Natural killer cell (primary cell): ENCODE results near the gene DTNB. TPM values are rescaled to one million over a fixed set of nuclear protein-coding genes. Genes with fewer than 3 reads are reported as not detected.

Experiments
- ATAC-seq, 3 donors: fragments of 150-1000 bp in 2 of 3; fragments of 200-7000 bp in 1 of 3; cut with Tn5 transposase; 1 replicate in 1 of 3; 2 replicates in 2 of 3; pipeline ENCODE4 v1.10.0; 2021; ENCODE audit warnings: mild to moderate bottlenecking in 2 of 3, moderate library complexity in 2 of 3
- DNase-seq, 2 donors: peaks; one replicate each; pipeline versions ENCODE4 v3.0.0 to v3.0.0-alpha.2; 2013 to 2021; ENCODE audit warnings: mixed read lengths in 1 of 2
- H3K27ac ChIP-seq: one replicate; pipeline ENCODE4 v1.5.1; 2013; ENCODE audit warnings: mild to moderate bottlenecking, low read length
- H3K27me3 ChIP-seq: one replicate; pipeline ENCODE4 v1.6.1; 2013; ENCODE audit warnings: low read length; ENCODE audit not compliant: control insufficient read depth, insufficient read depth
- H3K36me3 ChIP-seq: one replicate; pipeline ENCODE4 v1.6.1; 2013; ENCODE audit warnings: low read length; ENCODE audit not compliant: control insufficient read depth, insufficient read depth
- H3K4me1 ChIP-seq: one replicate; pipeline ENCODE4 v1.6.1; 2013; ENCODE audit warnings: low read length; ENCODE audit not compliant: control insufficient read depth, insufficient read depth
- H3K4me3 ChIP-seq: one replicate; pipeline ENCODE4 v1.5.1; 2013; ENCODE audit warnings: low read length
- H3K9me3 ChIP-seq: one replicate; pipeline ENCODE4 v1.6.1; 2013; ENCODE audit warnings: low read length; ENCODE audit not compliant: control insufficient read depth, insufficient read depth
- H3K27ac Mint-ChIP-seq, 2 donors: one replicate each; pipeline ENCODE4 v1.8.0; 2022; ENCODE audit warnings: mild to moderate bottlenecking in 2 of 2, mixed read lengths in 2 of 2, moderate library complexity in 1 of 2
- H3K27me3 Mint-ChIP-seq, 2 donors: one replicate each; pipeline ENCODE4 v1.8.0; 2022; ENCODE audit warnings: low read depth in 2 of 2, mixed read lengths in 2 of 2
- H3K36me3 Mint-ChIP-seq: one replicate; pipeline ENCODE4 v1.8.0; 2022; ENCODE audit warnings: mixed read lengths
- H3K4me1 Mint-ChIP-seq, 2 donors: one replicate each; pipeline ENCODE4 v1.8.0; 2022; ENCODE audit warnings: mixed read lengths in 2 of 2
- H3K4me3 Mint-ChIP-seq: one replicate; pipeline ENCODE4 v1.8.0; 2022; ENCODE audit warnings: mild to moderate bottlenecking, moderate library complexity, mixed read lengths
- H3K9me3 Mint-ChIP-seq, 2 donors: one replicate each; pipeline ENCODE4 v1.8.0; 2022; ENCODE audit warnings: mixed read lengths in 2 of 2
- CTCF ChIP-seq: fragments of 200-600 bp; IDR thresholded peaks from one replicate; pipeline ENCODE4 v1.8.0; 2022; ENCODE audit warnings: antibody characterized with exemption
- WGBS: methylation state at CpG from one replicate; pipeline ENCODE4 v1.1.7; 2013; ENCODE audit warnings: missing lambda C conversion rate; ENCODE audit not compliant: insufficient coverage; 5-methylcytosine and 5-hydroxymethylcytosine counted together
- intact Hi-C: fragments of 100-400 bp; cut with micrococcal nuclease; formaldehyde crosslinking; loops from one replicate; pipeline ENCODE4 v1.14.2; 2022
- total RNA-seq, 4 donors: library from RNA; stranded (reverse); fragments of 120-200 nt in 1 of 4; gene quantifications; one replicate each; pipeline versions ENCODE4 v1.2.3 to v1.2.4, GENCODE V29; 2013 to 2022

DTNB gene
- total RNA-seq, 3 donors from 2014 or later (not counting 1 experiment from before 2014, with no cell fraction given): 20.8 to 33.7 (median 23.6) TPM

- Histone ChIP-seq H3K27me3 (no peaks in the 10 kb centered on the region), H3K4me1 (no peaks in the 10 kb centered on the region), H3K9me3 (no peaks in the 10 kb centered on the region), H3K36me3 (peaks cover 11% of the 10 kb centered on the region), H3K27ac (no peak overlapping the region), H3K4me3 (no peak overlapping the region)
- no peak overlapping the region for H3K4me3 Mint-ChIP-seq
- peaks cover 7% of the 10 kb centered on the region for H3K36me3 Mint-ChIP-seq
- H3K4me1 Mint-ChIP-seq: no peaks in the 10 kb centered on the region
- no peak overlapping the region for H3K27ac Mint-ChIP-seq
- H3K27me3 Mint-ChIP-seq: no peaks in the 10 kb centered on the region
- TF ChIP-seq CTCF: no peak
- DNase-seq (no peak), ATAC-seq (no peak)
- intact Hi-C loops: no loop called here
- WGBS: 96% methylated on average over 3 of the region's 3 CpGs
- no peaks in the 10 kb centered on the region for H3K9me3 Mint-ChIP-seq
These were observed 50.0 kb downstream of the DTNB start for GRCh38 chr2:25623361-25623760.

GRCh38 chr2:25620711-25621110, 52.7 kb downstream of the DTNB start:
- no peak for DNase-seq
- Mint-ChIP-seq H3K36me3 (no peaks in the 10 kb centered on the region), H3K27me3 (no peaks in the 10 kb centered on the region), H3K27ac (no peak overlapping the region), H3K4me1 (no peaks in the 10 kb centered on the region), H3K4me3 (no peak overlapping the region), H3K9me3 (no peaks in the 10 kb centered on the region)
- ATAC-seq: no peak
- Histone ChIP-seq H3K4me1 (no peaks in the 10 kb centered on the region), H3K36me3 (peaks cover 6% of the 10 kb centered on the region), H3K4me3 (no peak overlapping the region), H3K27me3 (no peaks in the 10 kb centered on the region), H3K27ac (no peak overlapping the region), H3K9me3 (no peaks in the 10 kb centered on the region)
- no peak for TF ChIP-seq CTCF
- 100% methylated on average over 3 of the region's 4 CpGs for WGBS
- intact Hi-C loops: no loop called here

- Mint-ChIP-seq H3K27ac (no peak overlapping the region), H3K9me3 (no peaks in the 10 kb centered on the region), H3K4me1 (no peaks in the 10 kb centered on the region), H3K4me3 (no peak overlapping the region), H3K27me3 (no peaks in the 10 kb centered on the region), H3K36me3 (no peaks in the 10 kb centered on the region)
- 77% methylated on average over 4 of the region's 5 CpGs for WGBS
- no peaks in the 10 kb centered on the region for H3K4me1 ChIP-seq
- ATAC-seq (no peak), DNase-seq (no peak)
- no peak overlapping the region for H3K4me3 ChIP-seq
- H3K36me3 ChIP-seq: peaks cover 6% of the 10 kb centered on the region
- intact Hi-C loops: no loop called here
- no peaks in the 10 kb centered on the region for H3K9me3 ChIP-seq
- no peak overlapping the region for H3K27ac ChIP-seq
- H3K27me3 ChIP-seq: no peaks in the 10 kb centered on the region
- TF ChIP-seq CTCF: no peak
These were observed 53.3 kb downstream of the DTNB start for GRCh38 chr2:25620077-25620476.

- Histone ChIP-seq H3K9me3 (no peaks in the 10 kb centered on the region), H3K36me3 (peaks cover 2% of the 10 kb centered on the region), H3K27me3 (no peaks in the 10 kb centered on the region), H3K4me1 (no peaks in the 10 kb centered on the region), H3K4me3 (no peak overlapping the region), H3K27ac (no peak overlapping the region)
- intact Hi-C loops: no loop called here
- TF ChIP-seq CTCF: no peak
- Mint-ChIP-seq H3K4me1 (no peaks in the 10 kb centered on the region), H3K27me3 (no peaks in the 10 kb centered on the region), H3K36me3 (no peaks in the 10 kb centered on the region), H3K27ac (no peak overlapping the region), H3K4me3 (no peak overlapping the region), H3K9me3 (no peaks in the 10 kb centered on the region)
- DNase-seq (no peak), ATAC-seq (no peak)
- 91% methylated on average over 4 of the region's 4 CpGs for WGBS
These were observed 54.2 kb downstream of the DTNB start for GRCh38 chr2:25619185-25619584.
